ENCODE measurements around the gene PDE11A. TPM values are rescaled to one million over a fixed set of nuclear protein-coding genes. Genes with fewer than 3 reads are reported as not detected.

PDE11A gene
- total and polyA plus RNA-seq, 2 experiments from 2014 or later, result 1.7 to 3.6 TPM

DNA sequence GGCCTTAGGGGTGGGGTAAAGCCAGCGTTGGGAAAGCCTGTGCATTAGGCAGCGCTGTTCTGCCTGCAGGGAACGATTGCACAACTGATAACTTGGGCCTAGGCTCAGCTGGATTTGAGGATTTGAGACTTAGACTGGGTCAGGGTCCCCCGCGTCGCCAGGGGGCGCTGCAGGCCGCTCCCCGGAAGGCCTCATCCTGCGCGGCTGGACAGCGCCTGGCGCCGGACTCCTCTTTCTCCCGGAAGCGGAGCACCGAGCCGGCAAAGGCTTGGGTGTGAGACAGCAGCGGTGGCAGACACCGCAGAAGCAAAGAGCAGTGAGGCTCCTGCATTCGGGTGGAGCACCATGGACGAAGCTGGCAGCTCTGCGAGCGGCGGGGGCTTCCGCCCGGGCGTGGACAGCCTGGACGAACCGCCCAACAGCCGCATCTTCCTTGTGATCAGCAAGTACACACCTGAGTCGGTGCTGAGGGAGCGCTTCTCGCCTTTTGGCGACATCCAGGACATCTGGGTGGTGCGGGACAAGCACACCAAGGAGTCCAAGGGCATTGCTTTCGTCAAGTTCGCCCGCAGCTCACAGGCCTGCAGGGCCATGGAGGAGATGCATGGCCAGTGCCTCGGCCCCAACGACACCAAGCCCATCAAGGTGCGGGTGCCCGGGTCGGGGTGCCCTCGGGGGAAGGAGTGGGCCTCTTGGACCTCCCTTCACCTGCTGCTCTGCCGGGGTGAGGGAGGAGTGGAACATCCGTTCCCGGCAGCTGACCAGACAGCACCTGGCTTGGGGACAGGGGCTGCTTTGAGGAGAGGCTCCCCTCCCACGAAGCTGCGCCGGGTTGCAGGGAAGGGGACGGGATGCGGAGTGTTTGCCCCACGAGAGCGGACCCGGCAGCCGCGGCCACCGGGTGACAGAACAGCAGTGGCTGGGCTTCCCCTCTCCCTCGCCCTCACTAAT lies 39.9 kb upstream of the PDE11A start, which contains the start of gene RBM45:
TSS of gene RBM45 (plus strand) at position 236 of the 951 bp plus-strand sequence. CDS start at position 346, 110 bp downstream.
- Histone ChIP-seq H3K36me3 (no peaks in the 10 kb centered on the region), H3K4me1 (ENCODE audit: low read depth) (peaks cover 3% of the 10 kb centered on the region), H3K9me3 (ENCODE audit: low read depth) (no peaks in the 10 kb centered on the region), H3K27ac (peak within 1 kb of the TSS; percentile 45), H3K4me3 (peak within 1 kb of the TSS; percentile 64), H3K27me3 (no peaks in the 10 kb centered on the region)
- TF ChIP-seq, protein P1, sequence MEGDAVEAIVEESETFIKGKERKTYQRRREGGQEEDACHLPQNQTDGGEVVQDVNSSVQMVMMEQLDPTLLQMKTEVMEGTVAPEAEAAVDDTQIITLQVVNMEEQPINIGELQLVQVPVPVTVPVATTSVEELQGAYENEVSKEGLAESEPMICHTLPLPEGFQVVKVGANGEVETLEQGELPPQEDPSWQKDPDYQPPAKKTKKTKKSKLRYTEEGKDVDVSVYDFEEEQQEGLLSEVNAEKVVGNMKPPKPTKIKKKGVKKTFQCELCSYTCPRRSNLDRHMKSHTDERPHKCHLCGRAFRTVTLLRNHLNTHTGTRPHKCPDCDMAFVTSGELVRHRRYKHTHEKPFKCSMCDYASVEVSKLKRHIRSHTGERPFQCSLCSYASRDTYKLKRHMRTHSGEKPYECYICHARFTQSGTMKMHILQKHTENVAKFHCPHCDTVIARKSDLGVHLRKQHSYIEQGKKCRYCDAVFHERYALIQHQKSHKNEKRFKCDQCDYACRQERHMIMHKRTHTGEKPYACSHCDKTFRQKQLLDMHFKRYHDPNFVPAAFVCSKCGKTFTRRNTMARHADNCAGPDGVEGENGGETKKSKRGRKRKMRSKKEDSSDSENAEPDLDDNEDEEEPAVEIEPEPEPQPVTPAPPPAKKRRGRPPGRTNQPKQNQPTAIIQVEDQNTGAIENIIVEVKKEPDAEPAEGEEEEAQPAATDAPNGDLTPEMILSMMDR (IDR thresholded peaks at IDR 0.05; ENCODE audit: low read depth, low read length), result peak; percentile 98
- peak; percentile 95 to 97 for DNase-seq (ENCODE audit: low read depth in 1 of 2, low spot score in 1 of 2)

DNA sequence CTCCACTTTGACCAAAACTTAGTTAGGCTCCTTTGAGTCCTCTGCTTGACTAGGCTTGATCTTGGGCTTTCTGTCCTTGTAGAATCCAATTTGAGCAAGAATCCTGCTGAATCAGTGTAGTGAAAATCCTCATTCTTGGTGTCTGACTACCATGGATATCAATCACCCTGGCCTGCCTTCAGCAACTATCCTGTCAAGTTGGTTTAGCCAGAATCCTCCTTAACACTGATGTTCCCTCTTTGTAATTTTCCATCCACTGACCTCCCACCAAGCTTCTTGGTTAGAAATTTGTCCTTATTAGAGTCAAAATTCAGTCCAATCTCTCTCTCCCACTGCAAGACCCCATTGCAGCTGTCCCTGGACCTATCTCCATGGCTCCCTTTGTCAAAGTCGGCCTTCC lies 39.2 kb upstream of the PDE11A start:
- Histone ChIP-seq H3K9me3 (ENCODE audit: low read depth) (no peaks in the 10 kb centered on the region), H3K4me3 (no peak overlapping the region), H3K36me3 (no peaks in the 10 kb centered on the region), H3K4me1 (ENCODE audit: low read depth) (peaks cover 3% of the 10 kb centered on the region), H3K27me3 (no peaks in the 10 kb centered on the region), H3K27ac (no peak overlapping the region)
- TF ChIP-seq, protein P1 (IDR thresholded peaks at IDR 0.05; ENCODE audit: low read depth, low read length), result no peak
- no peak for DNase-seq (ENCODE audit: low read depth in 1 of 2, low spot score in 1 of 2)

DNA sequence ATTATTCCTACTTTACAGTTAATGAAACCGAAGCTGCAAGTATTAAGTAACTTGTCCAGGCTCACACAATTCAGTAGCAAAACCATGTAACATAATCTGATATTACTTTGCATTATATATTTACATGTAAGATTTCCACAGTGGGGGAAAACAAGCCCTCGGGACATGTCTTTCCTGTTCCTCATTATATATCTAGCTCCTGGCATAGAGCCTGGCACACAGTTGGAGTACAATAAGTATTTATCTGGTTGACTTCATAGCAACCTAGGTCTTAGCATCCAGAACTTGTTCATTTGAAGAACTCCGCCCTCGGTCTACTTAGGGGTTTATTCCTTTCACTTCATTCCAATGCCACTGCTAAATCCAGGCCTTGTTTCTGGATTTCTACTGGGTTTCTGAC lies 38.1 kb upstream of the PDE11A start:
- H3K27me3 ChIP-seq, result no peaks in the 10 kb centered on the region
- peaks cover 3% of the 10 kb centered on the region for H3K4me1 ChIP-seq (ENCODE audit: low read depth)
- no peak overlapping the region for H3K4me3 ChIP-seq
- no peak overlapping the region for H3K27ac ChIP-seq
- DNase-seq (ENCODE audit: low read depth in 1 of 2, low spot score in 1 of 2), result no peak
- no peaks in the 10 kb centered on the region for H3K36me3 ChIP-seq
- no peaks in the 10 kb centered on the region for H3K9me3 ChIP-seq (ENCODE audit: low read depth)
- TF ChIP-seq, protein P1 (IDR thresholded peaks at IDR 0.05; ENCODE audit: low read depth, low read length), result no peak

DNA sequence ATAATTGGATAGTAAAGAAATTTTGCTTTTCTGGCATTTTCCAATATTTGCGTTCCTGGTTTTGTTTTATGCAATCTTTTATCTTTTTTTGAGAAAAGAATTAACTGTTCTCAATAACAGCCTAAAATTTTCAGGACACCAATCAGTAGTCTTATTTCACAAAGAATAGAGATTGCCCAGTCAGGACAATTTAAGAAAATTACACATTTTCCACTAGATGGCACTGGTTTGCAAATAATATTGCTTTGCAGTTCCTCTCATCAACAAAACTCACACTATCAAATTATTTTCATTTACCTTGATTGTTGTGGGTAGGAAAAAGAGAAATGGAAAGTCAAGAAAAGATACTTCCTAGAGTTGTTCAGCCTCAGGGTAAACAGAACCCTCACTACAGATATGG lies 37.2 kb upstream of the PDE11A start:
- Histone ChIP-seq H3K4me3 (no peak overlapping the region), H3K27ac (no peak overlapping the region), H3K27me3 (no peaks in the 10 kb centered on the region), H3K4me1 (ENCODE audit: low read depth) (peaks cover 3% of the 10 kb centered on the region), H3K36me3 (no peaks in the 10 kb centered on the region), H3K9me3 (ENCODE audit: low read depth) (no peaks in the 10 kb centered on the region)
- peak; percentile 62 to 63 for DNase-seq (ENCODE audit: low read depth in 1 of 2, low spot score in 1 of 2)
- TF ChIP-seq, protein P1 (IDR thresholded peaks at IDR 0.05; ENCODE audit: low read depth, low read length), result peak; percentile 58

DNA sequence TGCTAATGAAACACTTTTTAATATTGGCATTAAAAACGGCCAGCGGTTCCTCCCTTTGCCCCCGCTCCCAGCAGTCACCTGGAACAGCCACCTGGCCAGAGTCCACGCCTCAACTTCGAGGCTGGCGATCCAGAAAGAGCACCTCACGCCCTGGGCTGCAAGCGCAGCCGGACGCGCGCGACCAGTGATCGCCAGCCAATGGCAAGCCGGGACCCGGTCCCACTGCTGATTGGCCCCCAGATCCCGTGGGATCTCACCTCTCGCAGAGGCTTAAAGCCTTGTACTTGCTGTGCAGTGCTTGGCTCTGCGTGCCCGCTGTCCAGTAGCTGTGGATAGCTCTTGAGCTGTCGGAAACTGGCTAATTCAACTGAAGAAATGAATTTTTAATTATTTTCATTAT lies 35.6 kb upstream of the PDE11A start:
- Histone ChIP-seq H3K36me3 (no peaks in the 10 kb centered on the region), H3K4me1 (ENCODE audit: low read depth) (no peaks in the 10 kb centered on the region), H3K27me3 (no peaks in the 10 kb centered on the region), H3K9me3 (ENCODE audit: low read depth) (no peaks in the 10 kb centered on the region), H3K4me3 (no peak overlapping the region), H3K27ac (no peak overlapping the region)
- DNase-seq (ENCODE audit: low read depth in 1 of 2, low spot score in 1 of 2), result no peak
- TF ChIP-seq, protein P1 (IDR thresholded peaks at IDR 0.05; ENCODE audit: low read depth, low read length), result no peak
